Femur (tissue), 1 donor: Measurements from ENCODE around the gene HSPG2.
"Not testable (repeated sequence)": the region's sequence is repeated elsewhere in the genome, so short reads cannot be mapped to it uniquely, and the experiment has no call there.

Experiments used
- DNase-seq: peaks from one replicate; pipeline ENCODE4 v3.0.0-alpha.2; 2017

Gene HSPG2

DNA sequence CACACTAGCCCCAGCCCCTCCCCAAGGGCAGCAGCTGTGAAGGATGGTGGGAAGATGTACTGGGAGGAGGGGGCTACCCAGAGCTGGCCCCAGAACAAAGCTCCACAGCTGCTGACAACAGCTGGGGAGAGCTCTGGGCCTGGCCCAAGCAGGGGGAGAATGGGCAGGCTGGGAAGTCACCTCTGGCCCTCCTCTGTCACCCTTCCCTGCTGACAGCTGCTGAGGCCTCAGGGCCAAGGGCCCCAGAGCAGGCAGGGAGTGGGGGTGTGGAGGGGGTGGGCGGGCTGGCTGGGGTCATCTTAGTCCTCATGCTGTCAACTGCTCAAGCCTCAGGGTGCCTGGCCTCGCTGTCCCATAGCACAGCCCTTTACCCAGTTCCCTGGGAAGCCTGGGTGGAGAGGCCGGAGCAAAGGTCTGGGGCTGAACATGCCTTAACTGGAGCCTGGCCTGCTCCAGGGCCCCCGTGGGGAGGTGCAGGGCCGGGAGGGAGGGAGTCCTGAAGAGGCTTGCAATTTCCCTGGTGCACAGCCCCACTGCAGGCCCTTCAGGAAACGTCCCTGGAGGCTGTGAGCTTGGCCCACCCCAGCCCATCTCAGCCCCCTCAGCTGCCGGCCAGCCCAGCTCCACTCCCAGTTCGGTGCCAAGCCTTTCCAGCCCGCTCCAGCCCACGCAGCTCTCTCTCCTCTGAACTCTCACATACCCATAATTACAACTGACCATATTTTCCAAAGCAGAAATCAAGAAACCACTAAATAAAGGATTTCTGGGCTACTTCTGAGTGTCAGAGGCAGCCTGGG is 25.7 kb downstream of the HSPG2 start:
- peak; percentile 88 for DNase-seq

DNA sequence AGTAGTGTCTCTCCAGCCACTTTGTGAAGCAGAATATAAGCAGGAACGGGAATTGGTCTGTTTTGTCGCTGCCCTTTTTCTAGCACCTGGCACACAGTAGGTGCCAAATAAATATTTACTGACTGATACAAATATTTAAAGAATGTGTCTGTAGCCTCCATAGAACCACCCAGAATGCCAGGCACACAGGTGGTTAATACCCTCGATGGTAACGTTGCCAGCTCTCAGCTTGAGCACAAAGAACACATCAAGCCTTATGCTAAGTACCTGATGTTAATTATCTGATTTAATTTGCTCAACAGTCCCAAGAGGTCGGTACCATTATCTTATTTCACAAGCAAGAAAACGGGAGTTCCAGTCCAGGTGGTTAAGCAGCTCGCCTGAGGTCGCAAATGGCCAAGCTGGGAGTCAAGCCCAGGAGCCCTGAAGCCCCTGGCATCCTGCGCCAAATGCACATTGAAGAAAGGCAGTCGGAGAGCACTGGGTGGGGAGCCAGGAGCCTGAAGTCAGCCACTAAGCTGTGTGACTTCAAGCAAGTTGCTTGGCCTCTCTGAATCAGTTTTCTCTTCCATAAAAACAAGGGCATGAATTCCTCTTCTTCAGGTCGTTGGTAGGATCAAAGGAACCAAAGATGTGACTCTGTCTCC is 26.4 kb downstream of the HSPG2 start:
- DNase-seq, result no peak

DNA sequence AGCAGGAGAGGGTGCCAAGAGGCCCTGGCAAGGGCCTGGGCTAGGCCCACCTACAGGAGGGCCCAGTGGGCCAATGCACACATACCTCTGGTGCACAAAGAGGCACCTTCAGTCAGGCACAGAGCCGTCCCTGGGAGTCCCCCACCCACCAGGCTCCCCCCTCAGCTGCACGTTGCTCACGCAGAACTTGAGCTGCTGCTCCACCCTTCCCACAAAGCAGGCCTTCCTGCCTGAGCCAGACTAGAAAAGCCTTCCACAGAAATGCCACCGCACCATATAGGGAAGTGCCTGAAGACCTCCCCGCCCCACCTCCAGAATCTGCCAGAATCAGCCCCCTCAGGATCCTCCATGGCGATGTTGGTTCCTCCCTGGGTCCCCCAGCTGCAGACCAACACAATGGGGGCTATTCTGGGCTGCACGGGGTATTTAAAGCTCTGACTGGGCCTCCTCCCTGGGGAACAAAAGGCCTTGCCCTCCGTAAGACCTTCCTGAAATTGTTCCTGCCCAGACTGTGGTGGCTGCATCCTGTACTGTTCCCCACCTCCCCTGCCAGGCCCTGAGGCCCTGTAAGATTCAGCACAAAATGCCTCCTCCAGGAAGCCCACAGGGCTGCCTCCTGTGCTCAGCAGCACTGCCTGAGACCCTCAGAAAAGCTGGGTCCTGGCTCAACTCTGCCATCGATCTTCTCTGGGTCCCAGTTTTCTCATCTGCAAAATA is 27.2 kb downstream of the HSPG2 start:
- peak; percentile 90 for DNase-seq

DNA sequence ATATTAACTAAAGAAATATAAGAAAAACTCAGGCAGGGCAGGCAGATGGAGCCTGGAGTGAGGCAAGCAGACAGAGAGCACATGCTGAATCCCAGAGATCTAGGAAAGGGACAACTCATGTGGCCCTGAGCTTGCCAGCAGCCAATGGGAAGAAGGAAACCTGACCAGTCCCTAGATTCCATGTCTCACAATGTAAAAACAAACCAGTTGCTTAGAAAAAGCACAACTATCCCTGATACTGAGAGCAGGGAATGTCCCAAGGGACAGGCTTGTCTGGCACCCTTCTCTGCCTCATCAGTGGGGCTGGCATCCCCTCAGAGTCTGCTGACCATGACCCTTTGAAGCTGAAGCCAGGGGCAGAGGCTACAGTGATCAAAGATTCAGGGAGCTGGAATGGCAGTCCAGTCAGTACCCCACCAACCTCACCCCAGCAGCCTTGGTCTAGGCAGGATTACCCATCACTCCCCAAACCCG is 27.8 kb downstream of the HSPG2 start:
- no peak for DNase-seq

DNA sequence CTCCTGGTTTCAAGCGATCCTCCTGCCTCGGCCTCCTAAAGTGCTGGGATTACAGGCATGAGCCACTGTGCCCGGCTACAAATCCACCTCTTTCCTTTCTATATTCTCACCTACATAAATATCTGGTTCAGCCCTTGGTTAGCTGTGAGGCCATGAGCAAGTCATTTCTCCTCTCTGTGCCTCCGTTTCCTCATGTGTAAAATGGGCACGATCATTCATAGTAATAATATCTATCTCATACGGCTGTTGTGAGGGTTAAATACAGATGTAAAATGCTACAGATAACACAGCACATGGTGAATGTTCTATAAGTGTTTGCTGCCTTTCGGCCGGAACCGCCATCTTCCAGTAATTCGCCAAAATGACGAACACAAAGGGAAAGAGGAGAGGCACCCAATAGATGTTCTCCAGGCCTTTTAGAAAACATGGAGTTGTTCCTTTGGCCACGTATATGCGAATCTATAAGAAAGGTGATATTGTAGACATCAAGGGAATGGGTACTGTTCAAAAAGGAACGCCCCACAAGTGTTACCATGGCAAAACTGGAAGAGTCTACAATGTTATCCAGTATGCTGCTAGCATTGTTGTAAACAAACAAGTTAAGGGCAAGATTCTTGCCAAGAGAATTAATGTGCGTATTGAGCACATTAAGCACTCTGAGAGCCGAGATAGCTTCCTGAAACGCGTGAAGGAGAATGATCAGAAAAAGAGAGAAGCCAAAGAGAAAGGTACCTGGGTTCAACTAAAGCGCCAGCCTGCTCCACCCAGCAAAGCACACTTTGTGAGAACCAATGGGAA is 29.2 kb downstream of the HSPG2 start:
- DNase-seq, result not testable (repeated sequence)

DNA sequence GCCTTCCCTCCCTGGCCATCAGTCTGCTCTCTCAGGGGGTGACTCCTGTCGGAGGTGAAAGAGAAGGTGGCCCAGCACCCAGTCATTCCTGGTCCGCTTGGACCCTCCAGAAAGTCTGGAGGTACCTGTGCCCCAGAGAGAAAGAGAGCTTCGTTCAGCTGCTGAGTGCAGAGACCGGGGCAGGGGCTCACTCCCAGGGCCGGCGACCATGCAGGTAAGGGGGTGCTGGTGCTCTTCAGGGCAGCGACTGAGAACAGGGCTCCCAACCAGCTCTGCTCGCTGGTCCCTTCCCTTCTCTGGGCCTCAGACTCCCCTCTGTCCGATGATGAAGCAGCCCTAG is 30.1 kb downstream of the HSPG2 start:
- no peak for DNase-seq

DNA sequence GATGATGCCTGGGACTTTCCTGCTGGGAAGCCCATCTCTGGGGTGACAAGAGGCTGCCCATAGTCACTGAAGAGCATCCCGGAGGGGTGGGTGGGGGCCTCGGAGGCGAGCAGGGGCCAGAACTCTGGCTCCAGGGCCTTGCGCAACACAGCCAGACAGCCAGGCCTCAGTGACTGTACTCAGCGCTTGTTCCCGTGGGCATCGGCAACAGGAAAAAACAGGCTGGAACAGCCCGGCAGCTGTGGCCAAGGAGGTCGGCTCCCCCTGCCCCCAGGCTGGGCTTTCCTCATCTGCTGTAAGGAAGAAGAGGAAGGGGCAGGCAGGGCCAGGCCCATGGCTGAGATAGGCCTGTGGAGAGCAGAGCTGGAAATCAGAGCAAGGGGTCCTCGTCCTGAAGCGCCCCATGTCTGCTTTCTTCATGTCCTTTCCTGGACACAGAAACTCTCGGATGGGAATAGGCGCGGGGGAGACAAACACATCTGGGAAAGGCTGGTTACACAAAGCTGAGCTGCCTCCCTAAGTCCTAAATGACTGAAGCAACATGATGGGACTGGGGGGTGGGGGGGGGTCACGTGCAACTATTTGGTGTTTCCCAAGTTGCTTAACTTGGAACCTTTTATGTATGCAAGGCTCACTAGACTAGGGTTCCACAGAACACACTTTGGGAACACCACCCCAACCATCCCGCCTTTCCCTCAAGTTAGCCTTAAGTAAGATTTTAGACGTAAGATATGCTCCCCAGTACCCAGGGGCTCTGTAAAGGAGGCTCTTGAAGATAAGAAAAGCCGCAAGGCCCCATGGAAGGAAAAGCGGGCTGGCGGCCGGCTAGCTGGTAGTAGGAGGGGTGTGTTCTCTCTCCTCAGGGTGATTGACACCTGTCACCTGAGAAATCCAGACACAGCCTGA is 30.7 kb downstream of the HSPG2 start:
- DNase-seq, result peak; percentile 74

DNA sequence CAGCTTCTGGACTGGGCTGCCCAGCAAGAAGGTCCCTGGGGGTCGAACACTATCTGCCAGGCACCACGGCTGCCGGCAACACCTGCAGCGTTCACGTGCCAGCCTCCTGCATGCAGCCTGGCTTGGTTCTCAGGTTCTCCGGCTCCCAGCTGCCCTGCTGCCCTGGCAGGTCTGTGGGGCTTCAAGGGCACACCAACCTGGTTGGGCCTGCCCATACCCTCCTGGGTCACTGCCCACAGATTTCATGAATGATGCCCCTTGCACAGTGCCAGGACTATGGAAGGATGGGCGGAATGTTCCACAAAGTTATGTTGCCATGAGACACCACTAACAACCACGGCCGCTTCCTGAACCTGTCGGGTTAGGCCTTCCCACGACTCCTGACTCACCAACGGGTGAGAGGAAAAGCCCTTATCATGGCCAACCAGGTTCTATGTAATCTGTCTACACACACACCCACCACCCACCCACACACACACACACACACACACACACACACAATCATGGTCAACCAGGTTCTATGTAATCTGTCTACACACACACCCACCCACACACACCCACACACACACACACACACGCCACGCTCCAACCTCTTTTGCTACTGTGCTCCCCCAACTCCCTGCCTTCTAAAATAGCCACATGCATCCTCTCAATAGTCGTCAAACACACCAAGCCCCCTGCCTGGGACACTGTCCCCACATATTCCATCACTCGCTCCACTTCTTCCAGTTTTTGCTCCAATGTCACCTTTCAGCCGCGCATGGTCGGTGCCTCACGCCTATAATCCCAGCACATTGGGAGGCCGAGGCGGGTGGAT is 32.2 kb downstream of the HSPG2 start:
- DNase-seq, result peak; percentile 73

DNA sequence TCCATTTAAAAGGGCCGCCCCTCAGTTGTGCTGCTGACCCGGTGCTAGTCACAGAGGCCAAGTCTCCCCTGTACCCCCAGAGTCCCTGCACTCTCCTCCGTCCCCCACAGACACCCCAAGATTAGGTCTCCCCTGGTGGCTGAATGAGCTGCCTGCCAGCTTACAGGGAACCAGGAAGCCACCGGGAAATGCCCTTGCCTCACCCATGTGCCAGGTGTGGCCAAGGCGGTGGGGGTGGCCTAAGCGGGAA is 32.7 kb downstream of the HSPG2 start:
- DNase-seq, result no peak

DNA sequence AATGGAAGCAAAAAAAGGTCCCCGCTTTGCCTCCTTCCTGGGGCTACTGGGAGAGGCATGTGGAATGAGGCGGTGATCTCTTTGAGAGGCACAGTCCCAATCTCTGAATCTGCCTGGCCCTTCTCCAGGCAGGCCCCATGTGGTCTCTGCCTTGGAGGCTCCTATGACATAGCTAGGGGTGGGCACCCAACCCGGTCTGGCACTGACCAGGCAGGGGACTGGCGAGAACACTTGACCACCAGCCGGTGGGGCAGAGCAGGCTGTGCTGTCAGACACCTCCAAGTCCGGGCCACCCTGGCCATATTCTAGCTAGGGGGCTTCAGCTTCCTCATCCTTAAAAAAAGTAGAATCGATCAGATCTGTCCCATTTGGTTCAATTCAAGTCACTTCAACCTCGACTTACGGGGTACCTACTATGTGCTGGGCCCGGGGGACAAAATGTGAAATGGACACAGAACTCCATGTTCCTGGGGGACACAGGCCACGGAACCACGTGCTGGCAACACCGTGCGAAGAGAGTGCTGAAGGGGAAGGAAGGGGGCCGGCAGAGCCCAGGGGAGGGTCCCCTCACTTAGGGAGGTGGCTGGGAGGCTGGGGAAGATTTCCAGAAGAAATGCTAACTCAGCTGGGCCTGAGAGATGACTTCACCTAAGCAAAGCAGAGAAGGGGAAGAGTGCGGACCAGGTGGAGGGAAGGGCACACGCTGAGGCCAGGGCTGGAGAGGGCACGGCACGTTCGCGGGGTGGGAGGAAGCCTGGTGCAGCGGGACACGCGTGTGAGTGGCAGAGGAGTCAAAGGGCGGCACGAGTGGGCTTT is 33.3 kb downstream of the HSPG2 start:
- DNase-seq, result no peak

DNA sequence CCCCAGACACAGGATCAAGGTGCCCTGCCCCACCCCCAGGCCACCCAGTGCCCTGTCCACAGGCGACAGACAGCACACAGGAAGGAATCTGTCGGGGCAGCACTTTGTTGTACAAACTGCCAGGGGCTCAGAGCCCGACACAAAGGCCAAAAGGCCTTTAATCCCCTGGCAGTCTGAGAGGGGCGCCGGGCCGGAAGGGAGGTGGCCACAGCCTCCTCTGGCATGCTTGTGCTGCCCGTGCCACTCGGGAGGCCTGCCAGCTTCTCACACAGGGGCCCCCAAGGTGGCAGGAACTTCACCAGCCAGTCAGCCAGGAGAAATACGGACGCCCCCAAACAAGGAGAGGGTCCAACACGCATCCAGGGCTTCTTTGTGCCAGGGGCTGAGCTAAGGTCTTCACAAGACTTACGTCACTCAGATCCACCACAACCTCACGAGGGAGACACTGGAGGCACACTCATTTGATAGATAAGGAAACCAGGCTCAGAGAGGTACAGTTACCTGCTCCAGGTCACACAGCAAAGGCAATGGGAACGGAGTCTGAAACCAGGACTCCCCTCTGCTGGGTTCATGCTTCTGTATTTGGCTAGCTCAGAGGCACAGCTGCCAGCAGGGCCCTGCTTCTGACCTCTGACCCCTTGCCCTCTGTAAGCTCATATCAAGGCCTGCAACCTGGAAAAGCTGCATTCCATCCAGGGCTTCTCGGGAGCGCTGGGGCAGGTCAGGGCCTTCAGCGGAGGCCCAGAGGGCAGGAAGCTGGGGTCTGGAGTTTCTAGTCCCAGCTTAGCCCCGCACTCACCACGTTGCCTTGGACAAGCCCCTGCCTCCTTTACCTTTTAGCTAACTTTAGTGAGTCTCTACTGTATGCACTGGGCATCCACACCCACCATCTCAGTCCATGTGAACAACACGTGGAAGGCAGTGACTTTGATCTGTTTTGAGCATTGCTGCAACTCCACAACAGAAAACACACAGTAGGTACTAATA is 34.8 kb downstream of the HSPG2 start:
- no peak for DNase-seq

DNA sequence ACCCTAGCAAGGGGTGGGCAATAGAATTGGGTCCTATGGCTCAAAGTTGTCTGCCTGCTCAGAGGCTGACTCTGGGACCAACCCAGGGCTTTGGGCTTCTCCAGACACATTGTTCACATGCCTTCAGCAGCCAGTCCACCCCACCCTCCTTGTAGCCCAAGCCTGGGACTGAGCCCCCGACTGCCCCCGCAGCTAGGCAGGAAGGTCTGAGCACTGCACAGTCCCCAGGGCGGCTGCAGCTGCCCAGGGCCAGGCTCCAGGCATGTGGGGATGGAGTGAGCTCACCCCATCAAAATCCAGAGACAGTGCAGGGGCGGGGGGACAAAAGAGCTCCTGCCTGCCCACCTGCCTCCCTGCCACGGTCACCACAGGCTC is 35.6 kb downstream of the HSPG2 start:
- DNase-seq, result peak; percentile 70

DNA sequence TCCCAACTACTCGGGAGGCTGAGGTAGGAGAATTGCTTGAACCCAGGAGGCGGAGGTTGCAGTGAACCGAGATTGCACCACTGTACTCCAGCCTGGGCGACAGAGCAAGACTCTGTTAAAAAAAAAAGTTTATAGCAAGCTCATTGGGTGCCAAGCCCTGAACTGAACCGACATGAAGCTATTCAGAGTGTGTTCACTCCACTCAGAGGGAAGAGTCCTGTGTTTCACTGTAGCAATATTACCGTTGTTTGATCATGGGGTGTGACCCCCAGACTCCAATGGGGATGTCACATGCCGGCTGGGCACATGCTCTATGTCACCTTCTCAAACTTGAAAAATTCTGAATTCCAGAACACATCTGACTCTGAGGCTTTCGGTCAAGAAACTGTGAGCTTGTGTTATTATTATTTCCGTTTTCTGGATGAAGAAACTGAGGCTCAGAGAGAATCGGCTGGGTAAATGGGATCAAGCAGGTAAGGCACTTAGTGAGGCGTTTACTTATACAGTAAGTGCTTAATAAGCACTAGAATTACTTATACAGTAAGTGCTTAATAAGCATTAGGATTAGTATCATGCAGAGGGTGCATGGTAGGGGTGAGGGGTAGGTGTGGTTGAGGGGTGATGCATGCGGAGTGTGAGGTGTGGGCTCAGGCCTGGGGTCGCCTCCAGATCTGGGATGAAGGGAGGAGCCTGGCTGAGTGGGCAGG is 36.2 kb downstream of the HSPG2 start:
- DNase-seq, result no peak

DNA sequence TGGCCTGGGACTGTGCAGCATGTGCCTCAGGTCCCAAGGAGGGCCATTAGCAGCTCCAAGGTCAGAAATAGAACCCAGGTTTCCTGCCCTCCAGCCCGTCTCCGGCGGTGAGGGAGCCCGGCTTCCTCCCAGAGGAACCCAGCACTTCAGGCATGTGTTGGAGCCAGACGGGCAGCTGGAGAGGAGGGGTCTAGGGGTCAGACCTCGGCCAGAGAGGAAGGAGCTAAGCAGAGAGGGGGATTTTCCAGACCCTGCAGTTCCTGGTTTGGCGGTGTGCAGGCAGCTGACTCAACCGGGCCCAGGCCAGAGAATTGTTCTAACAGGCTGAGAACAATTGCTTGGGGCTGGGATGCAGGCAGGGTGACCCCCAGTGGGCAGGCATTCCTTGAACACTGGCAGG is 37.1 kb downstream of the HSPG2 start:
- peak; percentile 69 for DNase-seq

DNA sequence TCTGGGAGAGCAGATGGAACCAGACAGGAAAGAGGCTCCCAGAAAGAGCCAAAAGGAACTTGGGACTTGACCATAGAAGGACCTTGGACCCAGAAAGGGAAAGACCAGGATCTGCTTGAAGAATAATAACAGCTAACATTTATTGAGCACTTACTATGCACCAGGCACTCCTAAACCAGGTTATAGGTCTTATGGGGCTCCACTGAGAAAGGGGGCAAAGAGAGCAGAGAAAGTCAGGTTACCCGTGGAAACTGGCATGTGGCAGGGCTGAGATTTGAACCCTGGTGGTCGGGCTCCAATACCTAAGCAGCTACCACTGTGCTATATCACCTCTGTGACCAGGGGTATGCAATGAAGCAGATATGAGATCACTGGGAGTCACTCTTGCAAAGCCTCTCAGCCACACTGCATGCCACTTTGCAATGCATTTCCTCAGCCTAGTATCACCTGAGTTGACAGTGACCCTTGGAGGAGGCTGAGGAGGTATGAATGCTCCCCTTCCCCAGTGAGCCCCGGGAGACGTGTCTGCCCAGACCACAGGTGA is 37.8 kb downstream of the HSPG2 start:
- DNase-seq, result no peak

DNA sequence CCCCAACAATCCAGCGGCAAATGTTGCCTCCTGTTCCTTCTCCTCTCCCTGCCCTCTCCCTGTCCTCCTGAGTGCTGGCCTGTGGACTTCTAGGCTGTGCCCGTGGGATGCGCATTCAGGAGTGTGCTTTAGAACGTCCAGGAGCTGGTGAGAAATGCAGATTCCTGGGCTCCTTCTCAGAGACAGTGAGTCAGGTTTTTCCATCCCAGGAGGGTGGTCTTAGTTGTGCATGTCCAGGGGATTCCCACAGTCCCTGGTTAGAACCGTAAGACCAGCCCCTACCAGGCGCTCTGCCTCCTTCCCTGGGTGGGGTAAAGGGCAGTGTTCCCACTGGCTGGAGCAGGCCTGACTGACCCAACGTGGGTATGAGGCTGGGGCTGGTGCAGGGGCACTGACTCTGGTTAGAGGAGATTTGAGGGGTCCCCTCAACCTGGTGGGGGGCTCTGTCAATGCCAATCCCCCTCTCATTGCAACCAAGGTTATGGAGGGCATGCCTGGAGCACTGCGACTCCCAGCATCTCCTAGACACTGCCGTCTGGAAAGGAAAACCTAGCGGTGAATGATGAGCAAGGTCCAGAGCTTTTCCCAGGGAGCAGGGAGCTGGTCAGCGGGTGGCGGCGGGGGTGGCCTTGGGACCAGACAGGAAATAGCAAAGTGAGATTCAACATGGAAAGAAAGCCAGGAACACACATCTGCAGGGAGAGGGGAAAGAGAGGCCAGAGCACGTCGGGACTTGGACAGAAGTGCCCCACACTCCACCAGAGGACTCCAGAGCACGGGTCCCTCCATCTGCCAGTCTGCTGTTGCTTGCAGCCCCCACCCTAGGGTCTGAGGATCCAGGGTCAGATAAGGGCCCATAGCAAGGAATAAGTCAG is 38.5 kb downstream of the HSPG2 start:
- no peak for DNase-seq

DNA sequence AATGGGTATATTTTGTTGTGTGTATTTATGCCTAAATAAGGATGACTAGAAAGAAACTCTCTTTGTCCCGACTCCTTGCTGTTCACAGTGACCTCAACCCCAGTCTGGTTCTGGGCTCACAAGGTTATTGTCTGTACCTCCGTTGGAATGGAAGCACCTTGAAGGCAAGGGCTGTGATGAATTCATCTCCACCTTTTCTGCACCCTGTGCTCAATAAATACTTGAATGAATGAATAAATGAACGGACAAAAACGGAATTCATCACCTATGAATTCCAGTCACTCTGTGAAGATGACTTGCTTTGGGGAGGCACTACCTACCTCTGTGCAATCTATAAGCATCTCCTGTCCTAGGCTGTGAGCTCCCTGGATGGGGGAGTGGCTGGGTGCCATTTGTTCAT is 39.3 kb downstream of the HSPG2 start:
- DNase-seq, result no peak
